GM10847 (cell line): ENCODE measurements around the gene DSCAML1.

Experiments
- POLR2A ChIP-seq: IDR thresholded peaks from 2 replicates; pipeline ENCODE4 v1.6.1; 2011; ENCODE audit not compliant: insufficient read length; ENCODE audit errors: extremely low read depth

Gene DSCAML1

DNA sequence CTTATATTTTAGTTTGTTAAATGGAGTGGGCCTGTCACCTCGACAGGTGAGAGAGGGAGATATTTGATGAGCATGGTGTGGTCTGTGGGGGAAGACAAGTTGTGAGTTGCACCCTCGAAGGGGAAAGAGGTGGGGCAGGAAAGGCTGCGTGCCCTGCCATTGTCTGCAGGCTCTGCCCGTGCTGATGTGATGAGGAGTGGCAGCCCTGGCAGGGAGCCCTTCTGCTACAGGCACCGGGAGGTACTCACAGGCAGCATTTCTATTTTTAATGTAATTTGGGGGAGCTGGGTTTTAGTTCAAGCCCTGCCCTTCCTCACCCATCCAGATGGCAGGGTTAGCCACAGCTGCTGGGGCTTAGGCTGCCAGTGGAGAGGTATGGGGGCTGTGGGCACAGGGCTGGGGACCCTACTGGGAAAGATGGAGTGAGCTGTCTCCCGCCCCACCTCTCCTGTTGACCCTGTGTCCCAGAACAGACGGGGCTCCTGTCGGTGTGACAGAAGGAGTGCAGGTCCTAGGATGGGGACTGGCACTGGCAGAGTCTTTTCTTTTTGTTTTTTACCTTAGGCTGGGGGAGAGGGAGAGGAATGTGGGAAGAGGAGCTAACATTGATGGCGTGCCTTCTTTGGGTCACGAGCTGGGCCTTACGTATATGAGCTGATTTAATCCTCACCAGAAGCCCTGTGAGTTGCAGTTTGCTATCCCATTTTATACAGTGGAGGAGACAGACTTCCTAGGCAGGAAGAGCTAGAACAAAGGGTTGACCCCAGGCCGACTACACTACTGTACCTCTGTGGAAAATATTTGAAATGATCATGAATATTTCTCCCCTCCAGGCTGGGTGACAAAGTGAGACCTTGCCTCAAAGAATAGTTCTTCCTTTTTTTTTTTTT lies 417.8 kb downstream of the DSCAML1 start:
- no peak for TF ChIP-seq POLR2A
